Fibroblast of lung (primary cell): ENCODE results near the gene SUPT20HL1. TPM values are rescaled to one million over a fixed set of nuclear protein-coding genes. Genes with fewer than 3 reads are reported as not detected.
A peak's percentile ranks its signal among the peaks of the same experiment; 100 is the strongest.
"Not testable (repeated sequence)": the region's sequence is repeated elsewhere in the genome, so short reads cannot be mapped to it uniquely, and the experiment has no call there.

ENCODE experiments used
- DNase-seq, 2 donors: peaks; one replicate each; pipeline versions ENCODE4 v3.0.0 to v3.0.0-alpha.2; 2010; ENCODE audit warnings: low read depth in 2 of 2
- H2AFZ ChIP-seq: 2 replicates; pipeline ENCODE4 v1.5.1; 2012; ENCODE audit warnings: low read length, control low read depth, inconsistent platforms
- H3K27ac ChIP-seq: 2 replicates; pipeline ENCODE4 v1.5.1; 2011; ENCODE audit warnings: low read length, control low read depth; ENCODE audit not compliant: insufficient read depth
- H3K27me3 ChIP-seq: 2 replicates; pipeline ENCODE4 v1.5.1; 2011; ENCODE audit warnings: mild to moderate bottlenecking, low read length; ENCODE audit not compliant: control insufficient read depth, insufficient read depth
- H3K36me3 ChIP-seq: 2 replicates; pipeline ENCODE4 v1.5.1; 2011; ENCODE audit warnings: low read length; ENCODE audit not compliant: control insufficient read depth, insufficient read depth
- H3K4me1 ChIP-seq: 2 replicates; pipeline ENCODE4 v1.5.1; 2011; ENCODE audit warnings: low read length; ENCODE audit not compliant: control insufficient read depth, insufficient read depth; ENCODE audit errors: extremely low read depth
- H3K4me2 ChIP-seq: 2 replicates; pipeline ENCODE4 v1.5.1; 2011; ENCODE audit warnings: low read length, control low read depth; ENCODE audit not compliant: insufficient read depth; ENCODE audit errors: extremely low read depth
- H3K4me3 ChIP-seq, 4 experiments: fragments of 200-600 bp in 1 of 4; sonication (generic) in 1 of 4; replicated peaks in 1 of 4; 2 replicates each; pipeline ENCODE4 v1.5.1; 2011 to 2016; ENCODE audit warnings: low read length in 4 of 4, low read depth in 3 of 4, mild to moderate bottlenecking in 3 of 4, control low read depth in 2 of 4, inconsistent platforms in 1 of 4, mixed read lengths in 1 of 4; ENCODE audit not compliant: insufficient read depth in 1 of 4; ENCODE audit errors: control extremely low read depth in 1 of 4
- H3K79me2 ChIP-seq: 2 replicates; pipeline ENCODE4 v1.5.1; 2012; ENCODE audit warnings: mild to moderate bottlenecking, low read length, inconsistent platforms; ENCODE audit not compliant: control insufficient read depth, insufficient read depth
- H3K9ac ChIP-seq: 2 replicates; pipeline ENCODE4 v1.5.1; 2011; ENCODE audit warnings: mild to moderate bottlenecking, low read length, control low read depth; ENCODE audit not compliant: insufficient read depth
- H3K9me3 ChIP-seq: 2 replicates; pipeline ENCODE4 v1.5.1; 2012; ENCODE audit warnings: low read depth, low read length; ENCODE audit not compliant: control insufficient read depth, insufficient read depth
- H4K20me1 ChIP-seq: 2 replicates; pipeline ENCODE4 v1.5.1; 2011; ENCODE audit warnings: low read length; ENCODE audit not compliant: control insufficient read depth, insufficient read depth; ENCODE audit errors: extremely low read depth
- EZH2 ChIP-seq: IDR thresholded peaks from 2 replicates; pipeline ENCODE4 v1.5.1; 2012; ENCODE audit warnings: low read length, control low read depth, mild to moderate bottlenecking; ENCODE audit errors: missing control alignments
- polyA plus RNA-seq, 2 donors: library from polyadenylated mRNA; depleted of rRNA in 1 of 2; stranded (reverse) in 1 of 2; unstranded in 1 of 2; fragments of >200 nt; gene quantifications; 2 replicates each; pipeline ENCODE4 v1.2.1, GENCODE V29; 2011 to 2012; ENCODE audit warnings: missing spikeins in 1 of 2
- total RNA-seq: library from RNA; depleted of rRNA; stranded (reverse); fragments of >200 nt; gene quantifications from 2 replicates; pipeline ENCODE4 v1.2.1, GENCODE V29; 2014
- TF ChIP-seq, protein P1 (sequence below), 2 donors: IDR thresholded peaks in 1 of 2; conservative IDR thresholded peaks in 1 of 2; 1 replicate in 1 of 2; 2 replicates in 1 of 2; pipeline ENCODE4 v1.5.1; 2011 to 2012; ENCODE audit warnings: low read length in 2 of 2, control low read depth in 1 of 2, inconsistent platforms in 1 of 2, low read depth in 1 of 2, mild to moderate bottlenecking in 1 of 2

The SUPT20HL1 gene
- total and polyA plus RNA-seq, 2 donors (not counting 1 experiment from before 2014, with no cell fraction given) = not detected

- no peak for TF ChIP-seq EZH2
- H3K4me2 ChIP-seq = no peak overlapping the region
- H3K79me2 ChIP-seq = no peaks in the 10 kb centered on the region
- no peaks in the 10 kb centered on the region for H3K4me1 ChIP-seq
- no peak overlapping the region for H3K4me3 ChIP-seq
- no peaks in the 10 kb centered on the region for H3K27me3 ChIP-seq
- peak in 1 of 2 donors; percentile 32 for DNase-seq
- H3K36me3 ChIP-seq = no peaks in the 10 kb centered on the region
- H3K9me3 ChIP-seq = no peaks in the 10 kb centered on the region
- no peak overlapping the region for H2AFZ ChIP-seq
- no peaks in the 10 kb centered on the region for H4K20me1 ChIP-seq
- no peak overlapping the region for H3K9ac ChIP-seq
- H3K27ac ChIP-seq = no peak overlapping the region
Measured at GRCh38 chrX:24355095-24355494, 5.3 kb upstream of the SUPT20HL1 start.

DNA sequence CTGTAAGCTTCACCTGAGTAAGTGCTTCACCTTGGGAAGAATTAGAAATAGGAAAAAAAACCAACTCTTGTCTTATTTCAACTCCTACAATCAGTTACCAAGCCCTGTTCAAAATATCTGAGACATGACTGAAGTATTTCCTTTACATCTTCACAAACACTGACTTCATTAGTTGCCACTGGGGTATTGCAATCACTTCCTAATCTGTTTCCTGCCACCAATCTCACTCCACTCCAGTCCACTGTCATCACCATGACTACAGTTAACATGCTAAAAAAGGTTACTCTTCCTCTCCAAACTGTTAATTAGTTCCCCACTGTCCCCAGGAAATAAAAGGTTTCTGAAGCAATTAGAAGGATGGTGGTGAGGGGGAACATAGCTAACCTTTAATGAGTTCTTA lies 3.3 kb upstream of the SUPT20HL1 start:
- peak in 1 of 2 donors; percentile 10 for DNase-seq
- Histone ChIP-seq H3K4me1 (no peaks in the 10 kb centered on the region), H3K4me3 (no peak overlapping the region), H3K27me3 (no peaks in the 10 kb centered on the region), H3K4me2 (no peak overlapping the region), H2AFZ (no peak overlapping the region), H3K36me3 (no peaks in the 10 kb centered on the region), H4K20me1 (no peaks in the 10 kb centered on the region), H3K27ac (no peak overlapping the region), H3K9ac (no peak overlapping the region), H3K79me2 (no peaks in the 10 kb centered on the region), H3K9me3 (no peaks in the 10 kb centered on the region)
- TF ChIP-seq, protein P1, sequence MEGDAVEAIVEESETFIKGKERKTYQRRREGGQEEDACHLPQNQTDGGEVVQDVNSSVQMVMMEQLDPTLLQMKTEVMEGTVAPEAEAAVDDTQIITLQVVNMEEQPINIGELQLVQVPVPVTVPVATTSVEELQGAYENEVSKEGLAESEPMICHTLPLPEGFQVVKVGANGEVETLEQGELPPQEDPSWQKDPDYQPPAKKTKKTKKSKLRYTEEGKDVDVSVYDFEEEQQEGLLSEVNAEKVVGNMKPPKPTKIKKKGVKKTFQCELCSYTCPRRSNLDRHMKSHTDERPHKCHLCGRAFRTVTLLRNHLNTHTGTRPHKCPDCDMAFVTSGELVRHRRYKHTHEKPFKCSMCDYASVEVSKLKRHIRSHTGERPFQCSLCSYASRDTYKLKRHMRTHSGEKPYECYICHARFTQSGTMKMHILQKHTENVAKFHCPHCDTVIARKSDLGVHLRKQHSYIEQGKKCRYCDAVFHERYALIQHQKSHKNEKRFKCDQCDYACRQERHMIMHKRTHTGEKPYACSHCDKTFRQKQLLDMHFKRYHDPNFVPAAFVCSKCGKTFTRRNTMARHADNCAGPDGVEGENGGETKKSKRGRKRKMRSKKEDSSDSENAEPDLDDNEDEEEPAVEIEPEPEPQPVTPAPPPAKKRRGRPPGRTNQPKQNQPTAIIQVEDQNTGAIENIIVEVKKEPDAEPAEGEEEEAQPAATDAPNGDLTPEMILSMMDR (conservative IDR thresholded peaks at IDR 0.05 in 1 of 2, IDR thresholded peaks at IDR 0.05 in 1 of 2; ENCODE audit: low read depth in 1 of 2, low read length in 2 of 2) = no peak
- TF ChIP-seq EZH2 = no peak

GRCh38 chrX:24362089-24362745 lies 1.8 kb downstream of the SUPT20HL1 start:
- not testable (repeated sequence) for H3K27me3 ChIP-seq, H3K9ac ChIP-seq, H3K4me1 ChIP-seq, H2AFZ ChIP-seq, H3K4me3 ChIP-seq, H3K36me3 ChIP-seq, H3K27ac ChIP-seq, H3K79me2 ChIP-seq, H4K20me1 ChIP-seq, DNase-seq, H3K9me3 ChIP-seq, H3K4me2 ChIP-seq

- not testable (repeated sequence) for H4K20me1 ChIP-seq, H3K4me1 ChIP-seq, H3K4me2 ChIP-seq, H3K9me3 ChIP-seq, H2AFZ ChIP-seq, H3K4me3 ChIP-seq, DNase-seq, H3K36me3 ChIP-seq, H3K79me2 ChIP-seq, H3K27ac ChIP-seq, H3K27me3 ChIP-seq, H3K9ac ChIP-seq
Measured at GRCh38 chrX:24363432-24364181, 3.2 kb downstream of the SUPT20HL1 start.
